IPS-18a (cell line): ENCODE results near the gene DNAH11.

Experiments used
- H3K27ac ChIP-seq: one replicate; pipeline ENCODE4 v1.5.1; 2013; ENCODE audit warnings: low read length
- H3K27me3 ChIP-seq: one replicate; pipeline ENCODE4 v1.6.1; 2013; ENCODE audit warnings: mild to moderate bottlenecking, low read length; ENCODE audit not compliant: control insufficient read depth, insufficient read depth
- H3K36me3 ChIP-seq: one replicate; pipeline ENCODE4 v1.6.1; 2013; ENCODE audit warnings: low read depth, low read length; ENCODE audit not compliant: control insufficient read depth
- H3K4me1 ChIP-seq: one replicate; pipeline ENCODE4 v1.6.1; 2013; ENCODE audit warnings: low read depth, low read length; ENCODE audit not compliant: control insufficient read depth
- H3K4me3 ChIP-seq: one replicate; pipeline ENCODE4 v1.5.1; 2013; ENCODE audit warnings: low read length
- H3K9ac ChIP-seq: one replicate; pipeline ENCODE4 v1.6.1; 2013; ENCODE audit warnings: mild to moderate bottlenecking, low read length, moderate library complexity
- H3K9me3 ChIP-seq: one replicate; pipeline ENCODE4 v1.6.1; 2013; ENCODE audit warnings: low read depth, low read length; ENCODE audit not compliant: control insufficient read depth

The DNAH11 gene

DNA sequence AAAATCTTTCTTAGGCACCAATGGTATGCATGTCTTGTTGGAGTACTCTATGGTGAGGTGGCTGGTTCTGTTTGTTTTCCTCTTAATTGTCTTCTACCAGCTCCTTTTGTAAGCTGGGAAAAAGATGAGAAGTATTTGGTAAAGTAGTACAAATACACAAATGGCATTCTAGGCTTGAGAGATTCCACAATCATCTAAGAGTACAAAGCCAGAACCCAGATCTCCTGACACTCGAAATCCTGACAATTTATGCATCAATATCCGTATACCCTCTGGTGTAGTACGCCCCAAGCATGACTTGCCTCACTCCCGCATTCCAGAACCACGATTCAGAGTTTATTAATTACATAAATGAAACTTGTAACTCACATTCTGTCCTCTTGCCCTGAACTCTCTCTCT, 359.4 kb downstream of the DNAH11 start:
- H3K4me3 ChIP-seq: no peak overlapping the region
- peaks cover 90% of the 10 kb centered on the region for H3K36me3 ChIP-seq
- no peaks in the 10 kb centered on the region for H3K4me1 ChIP-seq
- H3K9me3 ChIP-seq: no peaks in the 10 kb centered on the region
- no peak overlapping the region for H3K9ac ChIP-seq
- no peaks in the 10 kb centered on the region for H3K27me3 ChIP-seq
- no peak overlapping the region for H3K27ac ChIP-seq

GRCh38 chr7:21903020-21903786, 360.4 kb downstream of the DNAH11 start:
- no peak overlapping the region for H3K9ac ChIP-seq
- no peaks in the 10 kb centered on the region for H3K27me3 ChIP-seq
- H3K27ac ChIP-seq: no peak overlapping the region
- no peaks in the 10 kb centered on the region for H3K4me1 ChIP-seq
- H3K36me3 ChIP-seq: peaks cover 95% of the 10 kb centered on the region
- H3K9me3 ChIP-seq: no peaks in the 10 kb centered on the region
- no peak overlapping the region for H3K4me3 ChIP-seq

DNA sequence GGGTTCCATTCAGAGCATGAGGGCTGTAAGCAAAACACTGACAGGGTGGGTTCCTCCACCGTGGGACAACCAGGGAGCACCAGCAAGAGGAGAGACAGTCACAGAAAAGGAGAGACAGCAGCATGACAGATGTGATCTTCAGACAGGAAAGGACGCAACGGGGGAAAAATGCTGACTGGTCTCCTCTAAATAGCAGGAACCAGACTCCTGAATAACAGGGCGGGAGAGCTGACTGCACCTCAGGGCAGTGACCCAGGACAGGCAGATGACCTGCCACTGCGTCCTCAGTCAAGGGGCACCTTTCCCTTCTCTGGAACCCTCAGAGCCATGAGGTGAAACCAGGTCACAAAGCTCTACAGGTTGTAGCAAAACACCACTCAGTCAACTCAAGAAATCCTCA, 365.9 kb downstream of the DNAH11 start:
- no peaks in the 10 kb centered on the region for H3K9me3 ChIP-seq
- no peaks in the 10 kb centered on the region for H3K27me3 ChIP-seq
- H3K9ac ChIP-seq: no peak overlapping the region
- no peak overlapping the region for H3K4me3 ChIP-seq
- peaks cover 74% of the 10 kb centered on the region for H3K36me3 ChIP-seq
- H3K4me1 ChIP-seq: no peaks in the 10 kb centered on the region
- H3K27ac ChIP-seq: no peak overlapping the region

GRCh38 chr7:21910253-21910652, 367.4 kb downstream of the DNAH11 start:
- Histone ChIP-seq H3K9me3 (no peaks in the 10 kb centered on the region), H3K9ac (no peak overlapping the region), H3K4me1 (no peaks in the 10 kb centered on the region), H3K4me3 (no peak overlapping the region), H3K27ac (no peak overlapping the region), H3K27me3 (no peaks in the 10 kb centered on the region), H3K36me3 (peaks cover 71% of the 10 kb centered on the region)

GRCh38 chr7:21911341-21911875, 368.6 kb downstream of the DNAH11 start:
- Histone ChIP-seq H3K4me1 (no peaks in the 10 kb centered on the region), H3K36me3 (peaks cover 65% of the 10 kb centered on the region), H3K9me3 (no peaks in the 10 kb centered on the region), H3K27ac (no peak overlapping the region), H3K9ac (no peak overlapping the region), H3K27me3 (no peaks in the 10 kb centered on the region), H3K4me3 (no peak overlapping the region)

DNA sequence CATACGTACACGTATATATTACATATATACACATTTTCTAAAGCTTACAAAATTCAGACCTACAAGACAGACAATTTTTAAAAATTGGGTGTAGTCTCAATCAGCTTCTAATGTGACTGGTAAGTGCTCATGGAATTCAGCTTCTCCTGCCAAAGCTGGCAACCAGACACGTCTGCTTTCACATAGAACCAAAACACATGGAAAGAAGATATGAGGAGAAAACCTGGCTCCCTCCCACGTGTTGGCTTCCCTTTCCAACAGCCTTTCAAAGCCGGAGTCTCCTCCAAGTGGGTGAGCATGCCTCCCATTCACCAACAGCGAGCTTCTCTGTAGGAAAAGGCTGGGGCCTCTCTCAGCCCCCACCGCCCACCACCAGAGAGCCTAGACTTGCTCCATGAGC, 369.5 kb downstream of the DNAH11 start:
- H3K27me3 ChIP-seq: no peaks in the 10 kb centered on the region
- H3K9ac ChIP-seq: no peak overlapping the region
- no peaks in the 10 kb centered on the region for H3K4me1 ChIP-seq
- no peak overlapping the region for H3K4me3 ChIP-seq
- no peaks in the 10 kb centered on the region for H3K9me3 ChIP-seq
- no peak overlapping the region for H3K27ac ChIP-seq
- H3K36me3 ChIP-seq: peaks cover 56% of the 10 kb centered on the region

DNA sequence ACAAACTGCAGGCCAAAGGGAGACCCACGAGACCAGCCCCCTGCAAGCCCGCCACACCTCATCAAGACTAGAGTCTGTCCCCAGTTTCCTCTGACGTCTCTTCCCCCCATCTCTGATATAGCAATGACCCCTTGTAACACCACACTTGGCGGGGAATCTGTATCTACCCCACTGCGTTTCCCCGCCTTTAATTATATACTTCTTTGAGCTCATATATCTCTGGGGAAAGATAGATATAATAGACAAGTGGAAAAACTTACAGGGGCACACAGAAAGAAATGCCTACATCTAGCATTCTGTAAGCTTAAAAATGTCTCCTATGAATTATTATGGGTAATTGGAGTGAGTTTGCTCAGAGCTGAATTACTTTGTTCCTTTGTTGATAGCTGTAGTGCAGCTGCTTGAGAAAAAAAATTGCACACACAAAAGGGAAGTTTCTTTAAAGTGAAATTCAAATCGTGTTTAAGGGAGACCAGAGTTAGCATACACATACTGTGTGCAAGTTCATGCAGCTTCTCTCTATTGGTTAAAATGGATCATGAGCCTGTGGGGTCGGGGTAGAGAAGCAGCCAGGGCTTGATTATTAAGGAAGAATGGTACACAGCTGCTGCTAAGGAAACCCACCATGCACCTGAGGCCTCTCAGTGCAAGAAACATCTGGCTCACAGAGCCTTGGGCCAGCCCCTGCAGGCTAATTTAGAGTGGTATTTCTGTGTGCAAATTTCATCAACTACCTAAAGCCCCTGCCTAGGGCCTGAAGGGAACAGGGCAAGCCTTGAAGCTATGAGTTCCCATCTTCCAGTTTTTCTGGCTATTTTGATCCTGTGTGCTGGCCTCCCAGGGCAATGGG, 370.3 kb downstream of the DNAH11 start:
- H3K9ac ChIP-seq: no peak overlapping the region
- H3K27ac ChIP-seq: no peak overlapping the region
- H3K4me1 ChIP-seq: no peaks in the 10 kb centered on the region
- H3K4me3 ChIP-seq: no peak overlapping the region
- H3K36me3 ChIP-seq: peaks cover 48% of the 10 kb centered on the region
- no peaks in the 10 kb centered on the region for H3K27me3 ChIP-seq
- no peaks in the 10 kb centered on the region for H3K9me3 ChIP-seq

- no peak overlapping the region for H3K27ac ChIP-seq
- peaks cover 38% of the 10 kb centered on the region for H3K36me3 ChIP-seq
- no peaks in the 10 kb centered on the region for H3K9me3 ChIP-seq
- no peak overlapping the region for H3K4me3 ChIP-seq
- H3K9ac ChIP-seq: no peak overlapping the region
- no peaks in the 10 kb centered on the region for H3K4me1 ChIP-seq
- no peaks in the 10 kb centered on the region for H3K27me3 ChIP-seq
Measured at GRCh38 chr7:21914671-21915070, 371.8 kb downstream of the DNAH11 start.

- Histone ChIP-seq H3K27ac (no peak overlapping the region), H3K36me3 (peaks cover 38% of the 10 kb centered on the region), H3K27me3 (no peaks in the 10 kb centered on the region), H3K4me3 (no peak overlapping the region), H3K9ac (no peak overlapping the region), H3K9me3 (no peaks in the 10 kb centered on the region), H3K4me1 (no peaks in the 10 kb centered on the region)
Measured at GRCh38 chr7:21915140-21915539, 372.3 kb downstream of the DNAH11 start.

- no peak overlapping the region for H3K9ac ChIP-seq
- peaks cover 9% of the 10 kb centered on the region for H3K4me1 ChIP-seq
- no peak overlapping the region for H3K4me3 ChIP-seq
- no peaks in the 10 kb centered on the region for H3K9me3 ChIP-seq
- no peak overlapping the region for H3K27ac ChIP-seq
- H3K36me3 ChIP-seq: peaks cover 33% of the 10 kb centered on the region
- H3K27me3 ChIP-seq: no peaks in the 10 kb centered on the region
Measured at GRCh38 chr7:21916176-21916575, 373.3 kb downstream of the DNAH11 start.

DNA sequence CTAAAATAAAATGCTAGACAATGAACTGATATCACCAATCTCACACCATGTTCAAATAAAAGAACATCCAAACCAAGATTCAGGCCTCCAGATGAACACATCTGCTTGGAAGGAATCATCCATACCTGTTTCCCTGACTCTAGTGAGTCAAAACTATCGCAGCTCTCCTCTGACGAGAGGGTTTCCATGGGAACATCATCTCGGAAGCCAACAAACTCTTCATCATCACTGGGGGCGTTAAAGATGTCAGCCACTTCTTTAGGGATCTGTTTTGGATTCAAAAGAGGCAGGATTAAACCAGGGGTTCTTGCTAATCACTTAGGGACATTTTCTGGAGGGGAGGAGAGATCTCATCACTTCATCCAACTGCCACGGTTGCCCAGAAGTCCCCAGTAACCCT, 373.8 kb downstream of the DNAH11 start:
- Histone ChIP-seq H3K27me3 (no peaks in the 10 kb centered on the region), H3K27ac (no peak overlapping the region), H3K36me3 (peaks cover 28% of the 10 kb centered on the region), H3K9ac (no peak overlapping the region), H3K4me1 (peaks cover 13% of the 10 kb centered on the region), H3K4me3 (no peak overlapping the region), H3K9me3 (no peaks in the 10 kb centered on the region)
